Stimulated activated CD4-positive, alpha-beta T cell treated with anti-CD3 and anti-CD28 coated beads, Interleukin-2, amount 100 ng/mL, for 48 hours (primary cell): ENCODE data around the gene TSPOAP1.

ENCODE experiments used
- DNase-seq, 2 donors: peaks; one replicate each; pipeline ENCODE4 v3.0.0-alpha.2; 2020

Gene TSPOAP1

DNA sequence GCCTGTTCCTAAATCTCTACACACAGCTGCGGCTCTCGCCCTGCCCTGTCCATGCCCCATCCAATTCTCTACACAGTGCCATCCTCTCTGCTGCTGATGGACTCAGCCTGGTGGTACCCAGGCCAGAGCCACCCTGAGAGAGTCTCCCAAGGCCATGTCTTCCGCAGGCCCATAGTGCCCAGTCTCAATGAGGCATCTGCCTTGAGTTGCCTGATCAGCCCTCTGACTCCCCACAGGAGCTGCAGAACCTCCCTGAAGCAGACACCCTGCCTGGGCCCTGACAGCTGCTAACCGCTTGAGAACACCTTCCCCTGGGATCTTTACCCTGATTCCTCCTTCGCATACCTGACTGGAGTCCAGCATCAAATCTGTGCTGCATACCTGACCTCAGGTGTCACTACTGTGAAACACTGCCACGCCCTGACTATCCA is 13.3 kb downstream of the TSPOAP1 start:
- DNase-seq = no peak

GRCh38 chr17:58314706-58315015 is 13.9 kb downstream of the TSPOAP1 start:
- no peak for DNase-seq

DNA sequence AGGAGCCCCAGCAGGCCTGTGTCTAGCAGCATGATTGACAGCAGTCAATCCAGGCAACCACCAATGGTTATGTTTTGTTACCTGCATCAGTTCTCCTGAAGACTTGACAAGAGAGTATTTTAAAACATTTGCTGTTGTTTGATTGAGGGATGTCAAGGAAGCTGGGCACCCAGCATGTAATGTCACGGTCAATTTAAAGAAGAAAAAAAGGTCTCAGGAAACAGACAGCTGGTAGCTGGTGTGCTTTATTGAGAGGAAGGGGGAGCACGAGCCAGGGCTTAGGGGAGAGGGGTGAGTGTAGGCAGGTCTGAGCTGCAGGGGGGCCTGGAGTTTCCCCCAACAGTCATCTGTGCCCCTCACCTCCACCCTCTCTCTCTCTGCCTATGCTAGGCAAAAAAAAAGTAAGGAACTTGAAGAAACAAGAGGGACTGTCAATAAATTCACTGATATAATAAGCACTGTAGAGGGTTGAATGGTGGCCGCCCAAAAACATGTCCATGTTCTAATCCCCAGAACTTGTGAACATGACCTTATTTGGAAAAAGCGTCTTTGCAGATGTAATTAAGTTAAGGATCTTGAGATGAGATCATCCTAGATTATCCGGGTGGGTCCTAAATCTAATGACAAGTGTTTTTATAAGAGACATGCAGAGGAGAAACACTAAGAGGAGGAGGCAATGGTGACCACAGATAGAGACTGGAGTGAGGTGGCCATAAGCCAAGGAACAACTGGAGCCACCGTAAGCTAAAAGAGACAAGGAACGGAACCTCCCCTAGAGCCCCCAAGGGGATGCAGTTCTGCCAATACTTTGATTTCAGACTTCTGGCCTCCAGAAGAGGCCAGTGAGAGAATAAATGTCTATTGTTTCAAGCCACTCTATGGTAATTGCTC is 14.5 kb downstream of the TSPOAP1 start:
- no peak for DNase-seq

GRCh38 chr17:58312829-58313228 is 15.8 kb downstream of the TSPOAP1 start:
- DNase-seq = no peak

DNA sequence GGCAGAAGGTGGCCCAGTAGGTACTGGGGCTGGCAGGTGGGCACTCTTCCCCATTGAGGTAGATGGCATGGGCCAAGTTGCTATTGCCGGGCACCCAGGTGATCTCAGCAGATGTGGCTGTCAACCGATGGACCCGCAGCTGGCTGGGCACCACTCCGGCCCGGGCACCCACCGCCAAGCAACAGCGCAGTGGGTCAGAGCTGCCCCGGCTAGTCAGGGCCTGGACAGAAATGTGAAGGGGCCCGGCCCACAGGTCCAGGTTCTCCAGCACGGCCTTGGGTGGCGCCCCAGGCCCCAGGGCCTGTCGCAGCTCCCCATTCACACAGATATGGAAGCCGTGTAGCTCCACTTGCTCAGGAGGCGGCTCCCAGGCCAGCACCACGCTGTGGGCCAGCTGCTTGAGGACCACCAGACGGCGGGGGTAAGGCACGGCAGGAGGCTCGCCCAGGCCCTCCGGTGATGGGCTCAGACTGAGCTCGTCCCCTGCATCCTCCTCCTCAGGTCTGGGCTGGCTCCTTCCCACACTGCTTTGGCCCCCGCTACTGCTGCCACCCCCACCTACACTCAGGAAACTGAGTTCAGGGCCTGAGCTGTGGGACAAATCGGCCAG is 16.5 kb downstream of the TSPOAP1 start:
- no peak for DNase-seq

DNA sequence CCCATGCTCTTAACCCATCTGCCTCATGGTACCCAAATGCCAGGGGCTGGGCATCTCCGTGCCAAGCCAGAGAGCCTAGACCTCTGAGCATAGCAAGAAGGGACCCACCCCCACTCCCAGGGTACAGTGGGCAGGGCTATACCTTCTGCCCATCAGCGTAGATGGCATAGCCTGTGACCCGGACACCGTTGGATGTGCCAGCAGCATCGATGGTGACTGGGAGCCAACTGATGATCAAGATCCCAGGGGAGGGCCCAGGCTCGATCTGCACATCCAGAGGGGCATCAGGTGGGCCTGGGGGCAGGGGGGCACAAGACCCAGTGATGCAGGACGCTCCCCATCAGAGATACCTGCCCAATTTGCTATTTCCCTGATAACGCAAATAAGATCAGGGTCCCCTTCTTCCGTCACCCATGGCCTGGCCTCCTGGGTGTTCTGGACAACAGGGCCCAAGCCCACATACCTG is 17.1 kb downstream of the TSPOAP1 start:
- no peak for DNase-seq

DNA sequence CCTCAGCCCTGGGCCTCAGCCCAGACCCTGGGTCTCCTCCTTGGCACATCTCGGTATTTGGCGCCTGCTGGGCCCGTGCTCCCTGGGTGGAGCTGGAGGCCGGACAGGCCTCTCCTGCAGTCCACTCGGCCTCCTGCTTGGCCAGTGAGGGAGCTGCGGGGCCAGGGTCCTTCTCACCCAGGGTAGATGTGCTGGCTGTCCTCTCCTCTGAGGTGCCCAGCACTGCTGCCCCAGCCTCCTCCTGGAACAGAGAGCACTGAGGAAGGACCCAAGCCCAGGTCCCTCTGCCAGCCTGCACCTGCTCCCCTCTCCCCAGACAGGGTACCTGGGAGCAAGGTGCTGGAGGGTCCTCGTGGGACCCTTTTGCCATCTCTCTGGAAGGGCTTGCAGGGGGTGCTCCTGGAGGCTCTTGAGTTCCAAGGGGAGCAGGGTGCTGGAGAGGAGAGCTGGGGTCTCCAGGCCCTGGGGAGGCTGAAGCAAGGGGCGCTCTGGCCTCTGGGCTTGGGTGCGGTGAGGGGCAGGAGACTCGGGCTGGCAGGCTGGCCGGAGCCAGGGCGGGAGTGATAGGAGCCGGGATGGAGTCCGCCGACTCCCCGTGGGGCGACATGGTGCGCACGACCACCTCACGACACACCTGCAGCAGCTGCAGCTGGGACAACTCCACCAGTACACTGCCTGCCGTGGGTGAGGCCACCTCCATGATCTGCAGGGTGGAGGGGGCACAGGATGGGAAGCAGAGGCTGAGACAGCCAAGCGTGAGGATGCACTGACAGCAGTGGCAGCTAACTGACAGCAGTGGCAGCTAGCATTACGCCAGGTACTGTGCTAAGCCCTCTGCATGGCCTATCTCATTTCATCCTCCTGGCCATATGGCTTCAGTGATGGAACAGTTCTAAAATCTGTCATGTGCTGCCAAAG is 17.8 kb downstream of the TSPOAP1 start:
- no peak for DNase-seq

- DNase-seq = no peak
These were observed 18.7 kb downstream of the TSPOAP1 start for GRCh38 chr17:58309918-58310259.

DNA sequence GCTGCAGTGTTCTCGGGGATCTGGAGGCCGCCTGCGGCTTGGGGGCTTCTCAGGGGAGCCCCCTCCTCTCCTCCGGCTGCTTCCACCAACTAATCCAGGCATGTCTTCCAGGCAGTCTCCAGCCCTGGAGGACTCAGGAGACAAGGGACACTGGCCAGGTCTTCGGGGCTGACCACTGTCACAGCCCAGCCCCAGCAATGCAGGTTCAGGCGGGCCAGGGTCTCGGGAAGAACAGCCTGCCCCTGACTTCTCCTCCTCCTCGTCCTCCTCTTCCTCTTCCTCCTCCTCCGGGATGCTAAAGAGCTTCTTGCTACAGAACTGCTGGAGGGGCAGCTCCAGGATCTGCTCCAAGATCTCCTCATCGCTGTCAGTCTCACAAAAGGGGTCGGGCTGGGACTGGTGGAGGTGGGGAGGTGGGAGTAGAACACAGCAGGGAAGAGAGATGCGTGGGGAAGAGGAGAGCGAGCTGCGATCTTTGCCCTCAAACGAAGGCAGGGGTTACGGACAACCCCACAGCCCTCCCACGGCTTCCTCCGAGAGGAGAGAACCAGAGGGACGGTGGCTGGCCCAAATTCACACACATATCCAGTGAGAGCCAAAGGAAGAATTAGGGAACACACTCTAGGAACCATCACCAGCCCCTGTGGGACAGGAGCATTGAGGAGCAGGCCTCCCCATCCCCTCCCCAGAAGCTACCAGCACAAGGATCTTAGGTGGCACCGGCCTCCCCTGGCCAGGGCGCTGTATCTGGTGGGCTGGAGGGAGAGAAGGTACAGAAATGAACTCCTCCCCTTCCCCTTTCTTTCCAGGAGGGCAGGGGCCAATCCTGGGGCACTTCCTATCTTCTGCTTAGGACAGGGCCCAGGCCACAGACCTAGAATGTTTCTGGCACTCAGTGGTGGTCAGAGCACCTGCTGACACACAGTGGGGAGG is 19.3 kb downstream of the TSPOAP1 start:
- DNase-seq = no peak

- no peak for DNase-seq
These were observed 20.2 kb downstream of the TSPOAP1 start for GRCh38 chr17:58308173-58308984.

GRCh38 chr17:58307468-58308172 is 21.0 kb downstream of the TSPOAP1 start:
- no peak for DNase-seq

DNA sequence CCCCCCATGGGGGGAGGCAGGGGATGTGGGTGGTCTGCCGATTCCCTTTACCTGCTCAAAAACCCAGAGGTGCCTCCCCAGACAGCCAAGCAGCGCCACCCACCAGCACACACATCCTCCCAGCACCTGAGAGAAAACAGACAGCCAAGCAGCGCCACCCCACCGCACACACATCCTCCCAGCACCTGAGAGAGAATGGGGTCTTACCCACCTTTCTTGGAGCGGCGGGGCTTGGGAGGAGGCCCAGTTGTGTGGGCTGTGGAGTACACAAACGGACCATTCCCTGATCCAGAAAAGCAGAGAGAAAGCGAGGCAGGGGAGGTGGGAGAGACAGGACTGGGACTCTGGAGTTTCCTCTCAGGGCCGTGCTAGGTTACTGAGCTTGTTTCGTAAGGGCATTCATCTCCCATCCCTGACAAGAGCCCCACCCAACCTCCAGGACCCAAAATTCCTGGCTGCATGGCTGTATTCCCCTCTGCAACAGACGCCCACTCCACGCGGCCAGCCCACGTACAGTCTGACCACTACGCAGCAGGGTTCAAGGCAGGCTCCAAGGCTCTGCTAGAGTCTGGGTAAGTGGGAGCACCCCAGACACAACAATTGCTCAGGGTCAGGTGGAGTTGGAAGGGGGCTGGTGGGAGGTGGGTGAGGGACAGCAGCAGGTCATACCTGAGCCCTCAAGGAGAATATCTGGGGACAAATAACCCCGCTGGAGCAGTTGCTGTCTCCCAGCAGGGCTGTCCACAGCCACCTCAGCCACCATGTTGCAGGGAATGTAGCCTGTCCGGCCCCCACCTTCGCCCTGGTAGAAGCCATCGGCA is 22.3 kb downstream of the TSPOAP1 start:
- DNase-seq = no peak

DNA sequence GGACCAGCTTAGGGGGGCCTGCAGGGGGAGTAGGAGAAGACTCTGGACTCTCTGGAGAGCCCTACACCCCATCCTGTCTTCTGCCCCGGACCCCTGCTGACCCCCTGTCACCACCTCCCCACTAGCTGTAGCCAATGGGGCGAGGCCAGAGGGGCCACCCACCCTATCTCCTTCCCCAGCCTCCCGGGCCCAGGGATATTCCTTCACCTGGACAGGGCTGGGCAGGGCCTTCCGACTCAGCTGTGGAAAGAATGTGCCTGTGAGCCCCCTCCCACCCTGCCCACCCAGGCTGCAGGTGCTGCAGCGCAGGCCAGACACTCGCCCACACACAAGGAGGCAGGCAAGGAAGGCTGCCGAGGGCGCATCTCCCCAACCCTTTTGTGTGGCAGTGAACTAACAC is 23.0 kb downstream of the TSPOAP1 start:
- DNase-seq = no peak

GRCh38 chr17:58304750-58305486 is 23.7 kb downstream of the TSPOAP1 start:
- DNase-seq = no peak

DNA sequence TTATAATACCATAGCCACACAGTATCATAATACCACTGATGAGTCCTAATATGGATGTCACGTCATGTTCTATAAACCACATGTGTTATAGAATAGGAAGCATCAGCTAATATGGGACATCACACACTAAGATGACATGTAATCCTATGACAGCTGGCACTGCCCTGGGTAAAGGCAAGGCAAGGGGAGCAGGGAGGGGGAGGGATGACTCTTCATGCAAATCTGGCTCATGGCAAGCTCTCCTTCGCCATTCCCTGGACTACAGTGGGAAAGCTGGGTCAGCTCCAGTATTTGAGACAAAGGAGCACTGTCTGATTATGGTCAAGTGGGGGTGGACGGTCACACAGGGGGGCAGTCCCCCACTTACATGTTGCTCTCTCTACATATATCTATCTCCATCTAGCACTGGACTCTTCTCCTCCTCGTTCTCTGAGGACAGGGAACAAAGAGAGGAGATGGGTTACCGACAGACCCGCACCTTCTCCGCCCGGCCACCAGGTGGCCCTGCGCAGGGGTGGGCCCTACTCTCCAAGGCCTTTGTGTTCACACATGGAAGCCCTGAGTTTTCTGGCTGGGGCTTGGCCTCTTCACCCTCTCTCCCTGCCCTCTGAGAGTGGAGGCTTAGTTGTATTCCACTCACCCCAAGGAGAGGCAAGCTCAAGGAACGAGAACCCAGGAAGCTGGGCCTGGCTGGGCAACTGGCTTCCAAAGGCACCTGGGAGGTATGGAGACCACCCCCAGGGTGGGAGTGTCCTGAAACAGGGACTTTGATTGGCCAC is 24.4 kb downstream of the TSPOAP1 start:
- peak; percentile 60 to 61 for DNase-seq

DNA sequence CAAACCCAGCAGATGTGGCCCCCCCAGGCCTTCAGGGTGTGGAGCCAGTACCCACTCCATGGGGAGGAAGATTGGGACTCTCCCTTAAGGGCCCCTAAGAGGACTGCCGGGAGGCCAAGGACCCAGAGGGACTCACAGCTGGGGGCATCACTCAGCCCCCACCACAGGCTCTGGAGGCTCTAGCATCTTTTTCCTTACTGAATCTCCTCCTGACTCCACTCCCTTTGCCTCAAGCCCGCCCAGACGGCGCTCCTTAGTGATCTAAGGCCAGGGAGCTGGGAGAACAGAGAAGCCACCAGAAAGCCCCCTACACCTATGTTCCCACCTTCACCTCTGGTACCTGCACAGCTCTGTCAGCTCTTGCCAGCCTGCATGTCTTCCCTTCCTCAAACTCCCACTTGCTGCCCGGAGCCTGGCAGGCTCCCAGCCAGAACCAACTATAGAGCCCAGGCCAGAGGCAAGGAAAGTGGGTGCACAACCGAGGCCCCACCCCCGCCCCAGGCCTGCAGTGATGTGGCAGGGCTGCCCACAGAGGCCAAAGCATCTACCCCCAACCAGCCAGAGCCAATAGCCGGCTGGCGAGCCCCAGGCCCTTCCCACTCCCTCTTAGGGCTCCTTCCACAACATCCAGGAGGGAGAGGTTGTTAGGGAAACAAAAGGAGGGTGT is 25.5 kb downstream of the TSPOAP1 start:
- DNase-seq = no peak

DNA sequence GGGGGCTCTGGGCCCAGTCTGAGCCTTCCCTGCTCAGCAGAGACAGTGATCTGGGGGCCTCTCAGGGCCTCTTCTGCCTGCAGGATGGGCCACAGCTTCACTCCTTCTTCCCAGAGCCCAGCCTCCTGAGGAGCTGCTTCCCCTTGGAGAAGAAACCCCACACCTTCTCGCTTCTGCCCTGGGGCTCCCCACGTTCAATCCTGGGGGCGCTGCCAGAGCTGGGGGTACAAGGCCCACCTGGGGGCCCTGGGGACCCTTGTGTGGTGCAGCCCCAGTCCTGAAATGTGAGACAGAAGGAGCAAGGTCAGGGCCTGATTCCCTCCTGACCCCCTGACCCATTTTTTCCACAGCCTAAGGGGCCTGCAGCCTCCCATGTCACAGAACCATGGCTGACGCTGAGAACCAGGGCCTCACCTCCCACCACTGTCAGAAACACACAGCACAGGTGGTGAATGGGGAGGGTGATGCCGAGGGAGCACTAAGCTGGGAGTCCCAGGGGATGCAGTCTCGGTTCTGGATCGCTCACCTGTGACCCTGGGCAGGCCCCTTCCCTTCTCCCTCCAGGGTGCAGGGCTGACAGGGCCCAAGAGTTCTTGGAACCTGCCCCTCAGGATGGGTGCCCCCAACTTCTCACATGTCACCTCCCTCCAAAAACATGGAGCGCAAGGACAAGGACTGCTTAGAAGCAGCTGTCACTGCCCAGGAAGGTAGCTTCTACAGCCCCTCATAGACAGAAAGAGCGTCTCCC is 26.2 kb downstream of the TSPOAP1 start:
- no peak for DNase-seq
